ENCODE results near the gene UFM1. TPM values are rescaled to one million over a fixed set of nuclear protein-coding genes. Genes with fewer than 3 reads are reported as not detected.

Gene UFM1
- total and polyA plus RNA-seq, 9 of the 15 experiments (the other 6 are each of a cell fraction or from before 2014, with no cell fraction given), result 26.3 to 58.5 (median 36.1) TPM

GRCh38 chr13:38381890-38382289, 32.2 kb downstream of the UFM1 start (continued):
- TF ChIP-seq CUX1 (CRISPR knock-in tag; IDR thresholded peaks at IDR 0.05) (no peak), SRSF3 (IDR thresholded peaks at IDR 0.05; ENCODE audit: insufficient read depth, low read length) (no peak), ESRRB (CRISPR knock-in tag; IDR thresholded peaks at IDR 0.05; ENCODE audit: borderline replicate concordance) (no peak), FOXK1 (CRISPR knock-in tag; IDR thresholded peaks at IDR 0.05; ENCODE audit: borderline replicate concordance) (no peak), KDM5B (IDR thresholded peaks at IDR 0.05; ENCODE audit: insufficient replicate concordance, low read depth, low read length) (no peak), E2F4 (CRISPR knock-in tag; IDR thresholded peaks at IDR 0.05; ENCODE audit: low read depth) (no peak), TCF3 (CRISPR knock-in tag; IDR thresholded peaks at IDR 0.05) (no peak), BCLAF1 (IDR thresholded peaks at IDR 0.05; ENCODE audit: borderline replicate concordance in 1 of 2, control insufficient read depth in 1 of 2, low read depth in 2 of 2, low read length in 1 of 2) (no peak), USF2 (CRISPR knock-in tag; IDR thresholded peaks at IDR 0.05) (no peak)
